Measurements from ENCODE around the gene TIPRL.

The TIPRL gene

GRCh38 chr1:168178638-168179437 lies at the start of gene TIPRL:
Gene TIPRL, plus strand, starts transcription at chr1:168178962. Its CDS starts 116 bp downstream, at chr1:168179078.
- peak; percentile 61 for TF ChIP-seq CTCF (IDR thresholded peaks at IDR 0.05; ENCODE audit: borderline replicate concordance, insufficient read depth, low read depth, low read length)
- peak within 1 kb of the TSS; percentile 83 for H3K4me3 ChIP-seq (ENCODE audit: low read depth, low read length)

- H3K4me3 ChIP-seq (ENCODE audit: low read depth, low read length), result no peak overlapping the region
- TF ChIP-seq CTCF (IDR thresholded peaks at IDR 0.05; ENCODE audit: borderline replicate concordance, insufficient read depth, low read depth, low read length), result no peak
These were observed 48.8 kb upstream of the TIPRL start for GRCh38 chr1:168129933-168130332.

GRCh38 chr1:168134132-168134531 lies 44.6 kb upstream of the TIPRL start:
- no peak overlapping the region for H3K4me3 ChIP-seq (ENCODE audit: low read depth, low read length)
- TF ChIP-seq CTCF (IDR thresholded peaks at IDR 0.05; ENCODE audit: borderline replicate concordance, insufficient read depth, low read depth, low read length), result no peak

DNA sequence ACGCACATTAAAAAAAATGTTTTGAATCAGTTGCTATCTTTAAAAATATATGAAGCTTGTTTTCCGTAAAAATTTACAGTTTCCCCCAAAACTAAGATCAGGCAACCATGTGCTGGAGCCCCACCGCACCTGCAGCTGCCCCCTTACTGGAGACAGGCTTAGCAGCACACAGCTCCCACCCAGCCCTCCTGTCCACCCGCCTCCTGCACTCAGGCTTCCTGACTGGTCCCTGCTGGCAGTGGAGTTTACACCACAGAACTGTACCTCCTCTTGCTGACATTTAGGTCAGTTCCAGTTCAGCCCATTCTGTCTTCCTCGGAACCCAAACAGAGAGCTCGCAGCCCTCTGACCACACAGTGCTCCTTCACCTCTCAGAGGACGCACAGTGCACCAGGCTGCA lies 44.1 kb upstream of the TIPRL start:
- no peak overlapping the region for H3K4me3 ChIP-seq (ENCODE audit: low read depth, low read length)
- TF ChIP-seq CTCF (IDR thresholded peaks at IDR 0.05; ENCODE audit: borderline replicate concordance, insufficient read depth, low read depth, low read length), result no peak

DNA sequence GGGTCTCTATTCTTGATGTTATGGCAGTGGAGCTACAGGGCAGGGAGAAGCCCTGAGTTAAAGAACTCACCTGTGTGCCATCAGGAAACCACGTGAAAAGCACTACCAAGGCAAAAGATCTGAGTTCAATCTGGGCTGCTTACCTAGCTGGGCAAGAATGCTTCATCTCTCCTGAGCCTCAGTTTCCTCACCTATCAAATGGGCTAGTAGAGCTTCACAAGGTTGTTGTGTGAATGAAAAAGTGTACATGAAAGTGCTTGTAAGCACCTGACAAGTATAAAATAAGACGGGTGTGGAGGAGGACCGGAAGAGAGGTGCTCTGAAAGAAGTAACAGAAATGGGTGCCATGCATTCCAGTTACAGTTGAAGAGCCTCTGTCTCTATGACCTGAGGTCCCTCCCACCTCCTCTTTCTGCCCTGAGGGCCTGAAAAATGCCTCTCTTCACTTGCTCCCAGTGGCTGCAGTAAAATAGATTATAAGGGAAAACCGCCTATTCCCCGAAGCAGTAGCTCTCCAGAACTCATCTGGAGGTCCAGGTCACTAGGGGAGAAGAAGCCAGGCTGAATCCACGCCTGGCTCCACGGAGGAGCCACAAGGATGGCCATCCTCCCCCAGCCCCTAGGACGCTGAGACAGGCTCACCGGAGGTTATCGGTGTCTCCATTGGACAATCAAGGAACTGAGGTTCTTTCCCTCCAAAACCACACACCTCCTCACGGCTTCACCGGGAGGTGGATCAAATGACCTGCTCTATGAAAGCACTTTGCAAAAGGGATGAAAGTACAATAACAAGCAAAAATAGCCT lies 43.4 kb upstream of the TIPRL start:
- no peak for TF ChIP-seq CTCF (IDR thresholded peaks at IDR 0.05; ENCODE audit: borderline replicate concordance, insufficient read depth, low read depth, low read length)
- H3K4me3 ChIP-seq (ENCODE audit: low read depth, low read length), result peak overlapping the region; percentile 52

DNA sequence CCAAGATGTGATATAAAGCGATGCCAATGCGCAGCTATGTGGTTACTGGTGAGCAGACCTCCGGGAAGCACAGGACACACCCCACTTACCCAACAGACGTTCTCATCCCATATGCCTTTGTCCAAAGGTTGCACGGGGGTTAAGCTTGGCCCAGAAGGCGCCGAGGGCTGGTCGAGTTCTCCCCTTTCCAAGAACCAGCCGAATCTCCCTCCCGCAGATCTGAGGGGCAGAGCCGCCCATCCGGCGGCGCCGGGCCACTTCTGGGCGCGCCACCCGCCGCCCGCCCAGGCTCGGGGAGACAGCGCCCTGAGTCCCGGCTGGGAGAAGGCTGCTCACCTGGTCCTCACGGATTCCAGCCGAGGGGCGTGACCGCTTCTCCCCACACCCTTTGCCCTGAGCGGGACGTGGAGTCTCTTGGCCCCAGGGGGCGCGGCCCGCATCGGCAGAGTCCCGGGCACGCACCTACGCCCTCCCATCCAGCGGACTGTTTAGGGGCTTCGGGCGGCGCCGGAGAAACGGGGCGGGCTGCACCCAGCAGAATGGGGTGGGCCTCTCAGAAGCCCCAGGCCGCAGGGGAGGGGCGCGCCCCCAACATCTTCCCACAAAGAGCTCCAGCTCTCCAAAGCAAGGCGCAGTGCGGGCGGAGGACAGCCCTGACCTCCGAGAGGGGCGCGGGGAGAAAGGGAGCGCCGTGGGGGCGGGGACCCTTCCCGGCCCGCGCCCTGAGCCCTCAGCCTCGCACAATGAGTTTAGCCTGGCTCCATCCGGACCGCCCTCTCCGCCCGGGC lies 42.6 kb upstream of the TIPRL start:
- TF ChIP-seq CTCF (IDR thresholded peaks at IDR 0.05; ENCODE audit: borderline replicate concordance, insufficient read depth, low read depth, low read length), result no peak
- peak overlapping the region; percentile 52 for H3K4me3 ChIP-seq (ENCODE audit: low read depth, low read length)
